GM12873 (cell line): ENCODE measurements around the gene RAP2A.

Source experiments
- CTCF ChIP-seq: IDR thresholded peaks from 2 replicates; pipeline ENCODE4 v1.5.1; 2012; ENCODE audit warnings: low read depth, mild to moderate bottlenecking, moderate library complexity, low read length, control low read depth; ENCODE audit not compliant: insufficient read depth; ENCODE audit errors: missing control alignments

The RAP2A gene

GRCh38 chr13:97432232-97432916 is 1.6 kb upstream of the RAP2A start:
- TF ChIP-seq CTCF, result no peak

DNA sequence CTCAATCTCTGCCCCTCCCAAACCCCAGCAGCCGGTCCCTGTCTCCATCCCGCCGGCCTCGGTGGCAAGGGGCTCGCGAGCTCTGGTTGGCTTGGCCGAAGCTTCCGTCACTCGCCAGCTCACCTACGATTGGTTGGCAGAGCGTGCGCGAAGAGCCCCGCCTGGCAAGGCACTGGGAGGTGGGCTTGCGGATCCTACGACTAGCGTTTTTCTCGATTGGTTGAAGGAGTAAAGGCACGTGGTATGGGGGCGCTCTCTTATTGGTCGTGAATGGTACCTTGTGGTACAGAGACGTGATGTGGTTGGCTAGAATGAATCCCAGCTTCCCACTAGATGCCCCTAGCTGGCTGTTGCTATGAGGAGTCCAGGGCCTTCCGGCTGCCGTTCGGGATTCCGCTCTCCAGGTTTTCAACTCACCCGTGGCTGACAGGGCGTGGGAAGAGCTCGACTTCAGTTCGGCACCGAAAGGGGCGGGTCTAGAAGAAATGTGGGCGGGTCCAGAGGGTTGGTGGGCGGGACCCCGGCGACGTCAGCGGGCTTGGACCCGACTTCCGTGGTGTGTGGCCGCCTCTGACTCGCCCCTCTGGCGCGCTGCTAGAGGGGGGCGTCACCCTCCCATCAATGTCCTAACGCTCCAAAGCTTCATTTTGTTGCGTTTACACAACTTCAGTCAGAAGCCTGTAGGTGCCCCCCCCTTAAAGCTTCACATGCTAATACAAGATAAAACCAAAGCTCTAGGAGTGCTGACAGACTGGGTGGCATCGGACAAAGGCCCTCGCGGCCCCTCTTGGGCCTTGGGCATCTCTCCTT is 847 bp upstream of the RAP2A start:
- TF ChIP-seq CTCF, result no peak

GRCh38 chr13:97434397-97435201 is 630 bp downstream of the RAP2A start:
- no peak for TF ChIP-seq CTCF

GRCh38 chr13:97435323-97435722 is 1.4 kb downstream of the RAP2A start:
- TF ChIP-seq CTCF, result no peak

DNA sequence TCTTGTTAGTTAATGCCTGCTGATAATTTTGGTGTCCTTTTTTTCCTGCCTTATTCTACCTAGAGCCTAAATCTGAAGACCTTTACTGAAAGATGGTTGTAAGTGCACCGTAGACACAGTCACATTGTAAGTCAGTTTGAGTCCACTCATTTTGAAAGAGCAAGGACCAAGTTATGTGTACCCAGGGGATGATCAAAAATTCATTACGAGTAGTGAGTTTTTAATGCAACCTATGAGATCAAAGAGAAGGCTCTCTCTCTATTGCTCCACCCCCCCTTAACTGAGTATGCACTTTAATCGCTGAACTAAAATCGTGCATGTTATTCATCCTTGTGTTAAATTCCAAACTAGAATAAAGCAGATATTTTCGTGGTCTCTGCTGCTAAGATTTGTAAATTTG is 1.8 kb downstream of the RAP2A start:
- no peak for TF ChIP-seq CTCF

GRCh38 chr13:97436845-97437244 is 2.9 kb downstream of the RAP2A start:
- no peak for TF ChIP-seq CTCF

DNA sequence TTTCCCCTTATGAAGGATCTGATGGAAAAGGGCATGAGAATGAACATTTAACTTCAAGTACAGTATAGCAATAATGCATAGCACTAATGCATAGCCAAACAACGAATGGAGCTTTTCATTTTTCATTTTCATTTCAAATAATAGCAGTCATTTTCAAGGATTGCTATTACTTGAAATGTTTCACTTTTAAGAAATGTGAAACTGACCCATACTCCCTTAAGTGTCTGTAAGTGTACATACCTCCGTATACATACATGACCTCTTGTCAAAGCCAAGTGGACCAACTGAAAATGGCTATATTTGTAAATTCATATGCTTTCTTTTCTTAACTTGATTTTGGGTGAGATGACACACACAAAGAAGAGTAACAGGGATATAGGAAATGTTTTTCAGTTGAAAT is 3.8 kb downstream of the RAP2A start:
- no peak for TF ChIP-seq CTCF
